ENCODE measurements around the gene CLEC4E.
"Not testable (repeated sequence)": the region's sequence is repeated elsewhere in the genome, so short reads cannot be mapped to it uniquely, and the experiment has no call there.

CLEC4E gene

GRCh38 chr12:8561011-8561410 is 20.3 kb upstream of the CLEC4E start:
- no peak overlapping the region for H3K4me2 ChIP-seq (ENCODE audit: low read length)
- H3K27me3 ChIP-seq (ENCODE audit: control insufficient read depth, insufficient read depth, low read length) = no peaks in the 10 kb centered on the region
- H3K9ac ChIP-seq (ENCODE audit: low read depth, low read length) = no peak overlapping the region
- H3K36me3 ChIP-seq (ENCODE audit: insufficient read depth, low read length) = no peaks in the 10 kb centered on the region
- no peaks in the 10 kb centered on the region for H3K4me1 ChIP-seq (ENCODE audit: control insufficient read depth, insufficient read depth, low read length)
- H3K4me3 ChIP-seq (ENCODE audit: low read length) = no peak overlapping the region
- H3K9me3 ChIP-seq (replicated peaks; ENCODE audit: low read length) = no peaks in the 10 kb centered on the region

- Histone ChIP-seq H3K27me3 (ENCODE audit: control insufficient read depth, insufficient read depth, low read length) (no peaks in the 10 kb centered on the region), H3K4me1 (ENCODE audit: control insufficient read depth, insufficient read depth, low read length) (no peaks in the 10 kb centered on the region), H3K4me2 (ENCODE audit: low read length) (no peak overlapping the region)
Measured at GRCh38 chr12:8559676-8560075, 19.0 kb upstream of the CLEC4E start.

GRCh38 chr12:8556531-8557097 is 15.9 kb upstream of the CLEC4E start:
- no peak overlapping the region for H3K9ac ChIP-seq (ENCODE audit: low read depth, low read length)
- no peaks in the 10 kb centered on the region for H3K9me3 ChIP-seq (replicated peaks; ENCODE audit: low read length)
- H3K27me3 ChIP-seq (ENCODE audit: control insufficient read depth, insufficient read depth, low read length) = no peaks in the 10 kb centered on the region
- H3K4me2 ChIP-seq (ENCODE audit: low read length) = no peak overlapping the region
- H3K4me3 ChIP-seq (ENCODE audit: low read length) = no peak overlapping the region
- no peaks in the 10 kb centered on the region for H3K36me3 ChIP-seq (ENCODE audit: insufficient read depth, low read length)
- H3K4me1 ChIP-seq (ENCODE audit: control insufficient read depth, insufficient read depth, low read length) = no peaks in the 10 kb centered on the region

More at GRCh38 chr12:8559676-8560075, 19.0 kb upstream of the CLEC4E start:
- H3K4me3 ChIP-seq (ENCODE audit: low read length) = no peak overlapping the region
- H3K36me3 ChIP-seq (ENCODE audit: insufficient read depth, low read length) = no peaks in the 10 kb centered on the region
- H3K9me3 ChIP-seq (replicated peaks; ENCODE audit: low read length) = no peaks in the 10 kb centered on the region
- H3K9ac ChIP-seq (ENCODE audit: low read depth, low read length) = no peak overlapping the region

GRCh38 chr12:8554451-8555195 is 13.9 kb upstream of the CLEC4E start:
- H3K36me3 ChIP-seq (ENCODE audit: insufficient read depth, low read length) = no peaks in the 10 kb centered on the region
- H3K4me3 ChIP-seq (ENCODE audit: low read length) = no peak overlapping the region
- no peak overlapping the region for H3K9ac ChIP-seq (ENCODE audit: low read depth, low read length)
- no peak overlapping the region for H3K4me2 ChIP-seq (ENCODE audit: low read length)
- no peaks in the 10 kb centered on the region for H3K27me3 ChIP-seq (ENCODE audit: control insufficient read depth, insufficient read depth, low read length)
- no peaks in the 10 kb centered on the region for H3K9me3 ChIP-seq (replicated peaks; ENCODE audit: low read length)
- no peaks in the 10 kb centered on the region for H3K4me1 ChIP-seq (ENCODE audit: control insufficient read depth, insufficient read depth, low read length)

- H3K27me3 ChIP-seq (ENCODE audit: control insufficient read depth, insufficient read depth, low read length) = no peaks in the 10 kb centered on the region
- no peaks in the 10 kb centered on the region for H3K4me1 ChIP-seq (ENCODE audit: control insufficient read depth, insufficient read depth, low read length)
- H3K9ac ChIP-seq (ENCODE audit: low read depth, low read length) = no peak overlapping the region
- H3K9me3 ChIP-seq (replicated peaks; ENCODE audit: low read length) = no peaks in the 10 kb centered on the region
- H3K36me3 ChIP-seq (ENCODE audit: insufficient read depth, low read length) = no peaks in the 10 kb centered on the region
- H3K4me2 ChIP-seq (ENCODE audit: low read length) = no peak overlapping the region
- no peak overlapping the region for H3K4me3 ChIP-seq (ENCODE audit: low read length)
Measured at GRCh38 chr12:8553088-8553627, 12.5 kb upstream of the CLEC4E start.

- Histone ChIP-seq H3K27me3 (ENCODE audit: control insufficient read depth, insufficient read depth, low read length) (no peaks in the 10 kb centered on the region), H3K4me3 (ENCODE audit: low read length) (no peak overlapping the region), H3K4me1 (ENCODE audit: control insufficient read depth, insufficient read depth, low read length) (no peaks in the 10 kb centered on the region), H3K9me3 (replicated peaks; ENCODE audit: low read length) (no peaks in the 10 kb centered on the region), H3K9ac (ENCODE audit: low read depth, low read length) (no peak overlapping the region), H3K4me2 (ENCODE audit: low read length) (no peak overlapping the region), H3K36me3 (ENCODE audit: insufficient read depth, low read length) (no peaks in the 10 kb centered on the region)
Measured at GRCh38 chr12:8549381-8549780, 8.7 kb upstream of the CLEC4E start.

GRCh38 chr12:8548192-8548591 is 7.5 kb upstream of the CLEC4E start:
- no peak overlapping the region for H3K4me2 ChIP-seq (ENCODE audit: low read length)
- no peak overlapping the region for H3K9ac ChIP-seq (ENCODE audit: low read depth, low read length)
- H3K4me1 ChIP-seq (ENCODE audit: control insufficient read depth, insufficient read depth, low read length) = no peaks in the 10 kb centered on the region
- H3K36me3 ChIP-seq (ENCODE audit: insufficient read depth, low read length) = no peaks in the 10 kb centered on the region
- H3K9me3 ChIP-seq (replicated peaks; ENCODE audit: low read length) = no peaks in the 10 kb centered on the region
- H3K27me3 ChIP-seq (ENCODE audit: control insufficient read depth, insufficient read depth, low read length) = no peaks in the 10 kb centered on the region
- H3K4me3 ChIP-seq (ENCODE audit: low read length) = no peak overlapping the region

- H3K4me1 ChIP-seq (ENCODE audit: control insufficient read depth, insufficient read depth, low read length) = no peaks in the 10 kb centered on the region
- no peak overlapping the region for H3K9ac ChIP-seq (ENCODE audit: low read depth, low read length)
- H3K9me3 ChIP-seq (replicated peaks; ENCODE audit: low read length) = no peaks in the 10 kb centered on the region
- H3K4me2 ChIP-seq (ENCODE audit: low read length) = no peak overlapping the region
- H3K4me3 ChIP-seq (ENCODE audit: low read length) = no peak overlapping the region
- no peaks in the 10 kb centered on the region for H3K36me3 ChIP-seq (ENCODE audit: insufficient read depth, low read length)
- H3K27me3 ChIP-seq (ENCODE audit: control insufficient read depth, insufficient read depth, low read length) = no peaks in the 10 kb centered on the region
Measured at GRCh38 chr12:8547645-8548044, 6.9 kb upstream of the CLEC4E start.

- H3K4me3 ChIP-seq (ENCODE audit: low read length) = no peak overlapping the region
- H3K4me1 ChIP-seq (ENCODE audit: control insufficient read depth, insufficient read depth, low read length) = no peaks in the 10 kb centered on the region
- H3K4me2 ChIP-seq (ENCODE audit: low read length) = no peak overlapping the region
- H3K9me3 ChIP-seq (replicated peaks; ENCODE audit: low read length) = no peaks in the 10 kb centered on the region
- H3K27me3 ChIP-seq (ENCODE audit: control insufficient read depth, insufficient read depth, low read length) = no peaks in the 10 kb centered on the region
- H3K9ac ChIP-seq (ENCODE audit: low read depth, low read length) = no peak overlapping the region
- no peaks in the 10 kb centered on the region for H3K36me3 ChIP-seq (ENCODE audit: insufficient read depth, low read length)
Measured at GRCh38 chr12:8546591-8546990, 5.9 kb upstream of the CLEC4E start.

GRCh38 chr12:8544295-8544694 is 3.6 kb upstream of the CLEC4E start:
- Histone ChIP-seq H3K27me3 (ENCODE audit: control insufficient read depth, insufficient read depth, low read length) (peaks cover 4% of the 10 kb centered on the region), H3K9me3 (replicated peaks; ENCODE audit: low read length) (no peaks in the 10 kb centered on the region), H3K4me3 (ENCODE audit: low read length) (no peak overlapping the region), H3K9ac (ENCODE audit: low read depth, low read length) (no peak overlapping the region), H3K4me1 (ENCODE audit: control insufficient read depth, insufficient read depth, low read length) (no peaks in the 10 kb centered on the region), H3K36me3 (ENCODE audit: insufficient read depth, low read length) (no peaks in the 10 kb centered on the region), H3K4me2 (ENCODE audit: low read length) (no peak overlapping the region)

GRCh38 chr12:8541562-8541961 is 857 bp upstream of the CLEC4E start:
- no peaks in the 10 kb centered on the region for H3K4me1 ChIP-seq (ENCODE audit: control insufficient read depth, insufficient read depth, low read length)
- no peaks in the 10 kb centered on the region for H3K36me3 ChIP-seq (ENCODE audit: insufficient read depth, low read length)
- H3K4me2 ChIP-seq (ENCODE audit: low read length) = no peak overlapping the region
- H3K4me3 ChIP-seq (ENCODE audit: low read length) = no peak overlapping the region
- H3K9ac ChIP-seq (ENCODE audit: low read depth, low read length) = no peak overlapping the region
- H3K27me3 ChIP-seq (ENCODE audit: control insufficient read depth, insufficient read depth, low read length) = peaks cover 4% of the 10 kb centered on the region
- H3K9me3 ChIP-seq (replicated peaks; ENCODE audit: low read length) = no peaks in the 10 kb centered on the region

- not testable (repeated sequence) for H3K9ac ChIP-seq (ENCODE audit: low read depth, low read length); H3K4me2 ChIP-seq (ENCODE audit: low read length); H3K27me3 ChIP-seq (ENCODE audit: control insufficient read depth, insufficient read depth, low read length); H3K9me3 ChIP-seq (replicated peaks; ENCODE audit: low read length); H3K4me1 ChIP-seq (ENCODE audit: control insufficient read depth, insufficient read depth, low read length); H3K4me3 ChIP-seq (ENCODE audit: low read length); H3K36me3 ChIP-seq (ENCODE audit: insufficient read depth, low read length)
Measured at GRCh38 chr12:8537820-8538219, 2.9 kb downstream of the CLEC4E start.
